HG03060 (cell line): ENCODE results near the gene ATG5.

Source experiments
- ATAC-seq: cut with Tn5 transposase; IDR thresholded peaks from one replicate; pipeline ENCODE4 v1.9.1; 2021; ENCODE audit warnings: low read depth, moderate number of reproducible peaks; ENCODE audit not compliant: unreplicated experiment

The ATG5 gene

DNA sequence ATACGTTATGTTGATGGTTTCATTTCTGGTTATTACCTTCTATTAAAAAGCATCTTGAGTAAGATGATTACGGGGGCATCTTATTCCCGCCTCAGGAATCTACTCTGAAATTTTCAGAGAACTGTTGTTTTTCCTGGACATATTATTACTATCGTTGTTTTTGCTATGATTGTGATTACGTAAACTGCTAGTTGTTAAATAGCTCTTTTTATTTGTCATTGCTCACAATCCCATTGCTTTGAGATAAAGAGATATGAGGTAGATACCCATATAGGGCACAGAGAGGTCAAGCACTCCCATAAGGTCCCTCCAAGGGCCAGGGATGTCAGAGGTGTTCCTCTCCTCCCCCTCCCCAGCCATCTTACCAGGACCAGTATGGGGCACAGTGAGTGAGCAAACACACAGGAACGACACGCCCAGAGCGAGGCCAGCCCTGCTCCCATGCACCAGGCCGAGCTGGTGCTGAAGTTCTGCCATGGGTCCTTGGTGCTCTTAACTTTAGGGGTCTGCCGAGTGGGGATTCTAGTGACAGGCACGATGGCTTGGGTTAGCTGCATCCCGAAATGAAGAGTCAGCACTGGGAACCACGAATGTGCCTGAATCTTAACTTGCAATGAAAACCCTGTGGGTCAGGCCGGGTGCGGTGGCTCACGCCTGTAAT lies 189.5 kb downstream of the ATG5 start:
- ATAC-seq: no peak

DNA sequence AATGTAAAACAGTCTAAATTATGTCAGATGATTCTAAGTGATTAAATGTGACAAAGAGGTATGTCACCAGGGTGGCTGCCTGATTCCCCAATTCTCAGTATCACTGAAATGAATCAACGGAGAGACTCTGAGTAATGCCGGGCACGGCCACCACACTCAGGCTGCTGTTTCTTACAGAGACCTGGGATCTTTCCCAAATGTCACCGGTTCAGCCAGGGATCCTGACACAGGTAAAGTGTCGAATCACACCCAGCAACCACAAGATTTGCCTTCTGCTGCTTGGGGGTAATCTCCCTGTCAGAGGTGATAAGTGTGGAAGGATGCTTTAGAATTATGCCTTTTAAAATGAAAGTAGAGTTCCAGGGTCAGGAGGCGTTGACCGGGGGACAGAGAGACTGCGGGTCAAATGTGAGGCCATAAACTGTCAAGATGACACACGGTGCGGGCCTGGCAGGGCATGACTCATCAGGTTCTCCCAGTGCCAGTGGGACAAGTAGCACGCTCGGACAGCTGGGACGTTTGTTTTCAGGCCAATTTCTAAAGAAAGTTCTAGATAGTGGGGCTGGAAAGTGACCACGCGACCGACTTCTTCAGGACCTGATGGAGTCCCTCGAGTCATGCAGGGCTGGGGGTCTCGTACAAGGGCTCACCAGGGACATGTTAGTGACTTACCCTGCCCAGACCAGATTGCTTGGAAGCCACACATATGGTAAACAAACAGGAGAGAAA lies 190.5 kb downstream of the ATG5 start:
- ATAC-seq: no peak
